Forelimb muscle (tissue), 1 donor: ENCODE measurements around the gene PRKCH. TPM values are rescaled to one million over a fixed set of nuclear protein-coding genes. Genes with fewer than 3 reads are reported as not detected.

ENCODE experiments used
- DNase-seq: peaks from one replicate; pipeline ENCODE4 v3.0.0-alpha.2; 2013; ENCODE audit warnings: low read depth
- polyA plus RNA-seq: library from polyadenylated mRNA; unstranded; fragments of 120-200 nt; gene quantifications from one replicate; pipeline ENCODE4 v1.2.1, GENCODE V29; 2013; ENCODE audit not compliant: insufficient read length

PRKCH gene
- polyA plus RNA-seq, 1 donor = 11.5 TPM

- DNase-seq = no peak
Measured at GRCh38 chr14:61364243-61364642, 42.9 kb downstream of the PRKCH start.

DNA sequence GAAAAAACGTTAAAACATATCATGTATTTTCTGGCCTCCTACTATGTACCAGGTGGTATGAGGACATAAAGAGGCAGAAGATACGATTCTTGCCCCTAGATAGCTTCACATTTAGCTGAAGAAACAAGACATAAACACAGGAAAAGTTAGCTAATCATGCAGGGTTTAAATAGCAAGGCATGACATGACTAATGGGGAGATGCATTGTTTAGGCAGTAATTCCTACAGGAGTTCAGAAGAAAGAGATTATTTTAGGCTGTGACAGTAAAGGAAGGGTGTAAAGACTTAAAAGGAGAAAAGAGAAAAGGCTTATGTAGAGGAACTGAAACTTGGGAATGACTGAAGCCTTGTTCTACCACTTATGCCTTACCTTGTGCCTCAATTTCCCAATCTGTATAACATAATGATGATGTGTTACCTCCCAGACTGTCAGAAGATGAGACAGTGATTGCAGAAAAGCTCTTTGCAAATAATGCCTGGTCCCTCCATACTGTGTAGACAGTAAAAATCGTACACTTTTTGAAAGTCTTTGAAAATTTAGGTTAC is 44.4 kb downstream of the PRKCH start:
- DNase-seq = no peak

GRCh38 chr14:61368114-61368710 is 46.8 kb downstream of the PRKCH start:
- DNase-seq = no peak

DNA sequence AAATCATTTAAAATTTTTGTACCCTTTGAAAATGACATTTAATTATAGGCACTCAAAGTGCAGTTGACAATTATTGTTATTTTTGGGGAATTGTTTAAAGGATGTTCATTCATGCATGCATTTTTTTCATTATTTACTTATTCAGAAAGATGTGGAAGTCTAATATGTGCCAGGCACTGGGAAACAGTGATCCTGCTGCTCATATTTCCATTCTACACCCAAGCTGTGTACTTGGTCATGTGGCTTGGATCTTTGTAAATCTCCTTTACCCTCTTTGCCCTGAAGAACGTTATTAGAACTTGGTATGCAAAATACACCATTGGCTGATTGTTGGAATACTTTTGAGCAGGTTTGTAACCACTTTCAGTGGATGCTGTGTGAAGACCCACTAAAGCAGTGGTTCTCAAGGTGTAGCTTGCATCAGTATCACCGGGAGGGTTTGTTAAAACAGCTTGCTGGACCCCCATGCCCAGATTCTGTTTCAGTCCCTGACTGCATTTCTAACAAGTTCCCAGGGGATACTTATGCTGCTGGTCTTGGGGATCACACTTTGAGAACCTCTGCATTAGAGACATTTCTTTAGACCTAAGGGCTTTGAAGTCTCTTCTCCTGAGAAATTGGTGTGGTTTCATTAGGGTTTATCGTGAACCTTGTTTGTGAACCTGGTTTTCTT is 47.5 kb downstream of the PRKCH start:
- no peak for DNase-seq

DNA sequence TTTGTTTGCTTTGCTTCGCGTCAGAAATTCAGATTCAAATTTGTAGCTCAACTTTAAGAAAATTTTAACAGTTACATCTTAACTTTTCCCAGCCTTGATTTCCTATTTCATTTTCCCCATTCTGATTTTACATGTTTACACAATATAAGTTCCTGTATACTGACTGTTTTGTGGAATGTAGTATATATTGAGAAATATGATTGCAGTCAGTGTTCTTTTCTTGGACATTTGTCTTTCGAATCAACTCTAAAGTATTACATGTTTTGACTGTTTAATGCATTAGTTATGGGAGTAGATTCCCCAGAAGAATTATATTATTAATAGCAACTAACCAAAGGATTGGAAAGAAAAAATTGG is 48.1 kb downstream of the PRKCH start:
- DNase-seq = no peak

DNA sequence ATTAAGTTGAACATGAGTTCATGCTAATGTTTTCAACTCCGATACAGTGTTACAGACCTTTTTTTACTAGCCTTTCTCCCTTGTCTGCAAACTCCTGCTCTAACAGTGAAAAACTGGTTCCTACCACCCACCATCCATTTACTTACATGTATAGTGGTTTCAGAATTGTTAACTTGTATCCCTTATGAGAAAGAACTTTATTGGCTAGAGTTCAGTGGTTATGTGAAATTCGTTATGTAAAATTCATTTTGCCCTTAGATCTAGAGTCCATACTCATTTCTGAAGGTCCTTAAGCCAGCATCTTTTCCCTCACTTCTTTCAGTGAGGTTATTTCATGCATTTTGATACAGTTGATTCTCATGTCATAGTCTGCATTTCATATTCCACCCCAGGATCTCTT is 51.0 kb downstream of the PRKCH start:
- no peak for DNase-seq

DNA sequence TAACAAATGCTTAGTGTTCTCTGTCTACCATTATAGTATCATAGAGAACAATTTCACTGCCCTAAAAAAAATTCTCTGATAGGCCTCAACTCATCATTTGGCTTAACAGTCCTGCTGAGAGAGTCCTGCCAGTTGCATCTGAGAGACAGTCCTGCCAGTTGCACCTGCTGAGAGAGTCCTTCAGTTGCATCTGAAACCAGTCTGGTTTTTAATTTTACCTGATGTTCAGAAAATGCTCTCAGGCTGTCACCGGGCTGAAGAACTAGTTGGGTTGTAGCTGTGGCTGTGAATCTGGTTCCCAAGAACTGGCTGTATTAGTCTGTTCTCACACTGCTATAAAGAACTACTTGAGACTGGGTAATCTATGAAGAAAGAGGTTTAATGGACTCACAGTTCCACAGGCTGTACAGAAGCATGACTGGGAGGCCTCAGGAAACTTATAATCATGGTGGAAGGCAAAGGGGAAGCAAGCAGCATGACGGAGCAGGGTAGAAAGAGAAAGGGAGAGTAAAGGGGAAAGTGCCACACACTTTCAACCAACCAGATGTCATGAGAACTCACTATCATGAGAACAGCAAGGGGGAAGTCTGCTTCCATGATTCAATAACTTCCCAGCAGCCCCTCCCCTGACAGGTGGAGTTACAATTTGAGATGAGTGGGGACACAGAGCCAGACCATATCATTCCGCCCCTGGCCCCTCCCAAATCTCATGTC is 51.6 kb downstream of the PRKCH start:
- no peak for DNase-seq

- no peak for DNase-seq
Measured at GRCh38 chr14:61374284-61374683, 52.9 kb downstream of the PRKCH start.

- no peak for DNase-seq
Measured at GRCh38 chr14:61375218-61375617, 53.8 kb downstream of the PRKCH start.

GRCh38 chr14:61376314-61376713 is 54.9 kb downstream of the PRKCH start:
- no peak for DNase-seq

GRCh38 chr14:61377749-61378148 is 56.4 kb downstream of the PRKCH start:
- no peak for DNase-seq

DNA sequence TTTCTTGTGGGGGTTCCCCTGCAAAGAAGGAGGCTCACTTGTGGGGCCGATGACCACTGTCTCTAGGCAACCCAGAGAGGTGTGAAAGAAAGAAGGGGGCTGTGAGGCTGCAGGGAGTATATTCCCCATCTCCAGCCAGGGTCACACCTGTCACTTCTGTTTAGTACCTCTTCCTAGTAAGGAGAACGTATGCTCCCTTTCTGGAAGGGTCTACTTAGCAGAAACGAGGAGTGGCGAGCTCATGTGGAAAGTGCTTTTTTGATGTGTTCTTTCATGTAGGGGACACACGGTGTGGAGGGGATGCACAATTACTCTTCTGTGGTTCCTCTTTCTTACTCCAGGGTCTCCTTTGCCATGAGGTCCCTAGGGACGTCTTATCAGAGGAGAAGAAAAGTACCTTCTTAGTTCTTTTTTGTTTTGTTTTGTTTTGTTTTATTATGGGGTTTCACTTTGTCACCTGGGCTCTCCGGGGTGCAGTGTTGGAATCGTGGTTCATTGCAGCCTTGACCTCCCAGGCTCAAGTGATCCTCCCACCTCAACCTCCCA is 58.3 kb downstream of the PRKCH start:
- no peak for DNase-seq

GRCh38 chr14:61380984-61381383 is 59.6 kb downstream of the PRKCH start:
- no peak for DNase-seq

DNA sequence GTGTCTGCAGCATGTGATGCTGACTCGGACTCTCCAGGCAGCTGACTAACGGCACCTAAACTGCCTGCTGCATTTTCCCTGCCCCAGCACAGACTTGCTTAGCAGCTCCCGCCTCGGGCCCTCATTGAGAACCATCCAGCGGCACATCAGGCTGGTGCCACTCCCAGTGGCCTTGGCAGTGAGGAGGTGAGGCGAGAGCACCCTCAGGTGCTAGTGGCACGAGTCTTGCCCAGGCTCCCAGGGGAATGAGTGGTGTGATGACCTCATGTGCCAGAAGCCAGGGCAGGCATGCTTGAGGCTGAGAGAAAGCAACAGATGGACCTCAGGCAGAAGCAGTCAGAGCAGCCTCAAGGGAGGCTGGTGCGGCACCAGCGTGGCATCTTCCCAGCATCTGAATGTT is 60.2 kb downstream of the PRKCH start:
- DNase-seq = no peak

- no peak for DNase-seq
Measured at GRCh38 chr14:61382842-61383241, 61.5 kb downstream of the PRKCH start.

DNA sequence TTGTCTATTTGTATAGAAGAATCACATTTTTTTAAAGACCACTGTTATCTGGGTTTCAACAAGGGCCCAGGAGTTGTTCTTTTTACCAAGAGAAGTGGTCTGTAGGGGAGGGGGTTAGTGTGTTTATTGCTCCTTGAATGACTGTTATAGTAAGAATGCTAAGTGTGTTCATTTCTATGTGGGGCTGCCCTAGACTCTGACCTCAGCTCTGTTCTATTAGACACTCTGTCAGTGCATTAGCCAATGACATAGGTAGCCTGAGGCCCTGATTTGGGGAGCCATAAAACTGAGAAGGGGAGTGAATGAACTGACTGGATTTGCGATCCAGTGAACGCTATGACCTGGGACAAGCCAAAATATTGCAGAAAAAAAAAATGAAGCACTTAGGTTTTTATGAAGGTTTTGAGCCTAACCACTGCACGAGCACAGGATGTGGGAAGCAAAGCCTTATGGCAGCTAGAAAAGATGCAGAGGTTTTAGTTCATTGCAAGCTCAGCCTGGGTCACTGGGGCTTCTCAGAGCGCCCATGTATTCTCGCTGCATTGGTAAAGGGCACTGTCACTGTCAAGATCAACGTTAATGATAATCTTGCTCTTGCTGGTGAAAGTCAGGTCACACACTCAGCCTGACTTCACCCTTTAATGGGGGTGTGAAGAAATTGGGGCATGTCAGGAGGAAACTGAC is 63.8 kb downstream of the PRKCH start:
- no peak for DNase-seq

- DNase-seq = no peak
Measured at GRCh38 chr14:61386173-61386772, 64.9 kb downstream of the PRKCH start.

DNA sequence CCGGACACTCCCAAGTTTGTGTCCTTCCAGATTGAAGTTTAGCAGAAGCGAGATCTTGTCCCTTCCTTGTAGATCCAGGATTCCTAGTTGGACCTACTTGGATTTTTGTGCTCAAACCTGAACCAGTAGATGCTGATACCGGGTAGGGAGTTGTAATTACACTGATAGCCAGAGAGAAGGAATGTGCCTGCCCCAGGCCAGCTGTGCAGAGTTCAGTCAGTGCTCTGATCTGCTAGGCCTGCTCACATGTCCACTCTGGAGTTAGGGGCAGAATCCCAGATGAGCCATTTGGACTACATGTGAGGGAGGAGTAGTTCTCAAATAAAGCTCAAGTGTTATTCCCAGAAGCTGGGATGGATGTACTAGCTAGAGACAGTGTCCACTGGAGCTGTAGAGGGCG is 65.7 kb downstream of the PRKCH start:
- no peak for DNase-seq

DNA sequence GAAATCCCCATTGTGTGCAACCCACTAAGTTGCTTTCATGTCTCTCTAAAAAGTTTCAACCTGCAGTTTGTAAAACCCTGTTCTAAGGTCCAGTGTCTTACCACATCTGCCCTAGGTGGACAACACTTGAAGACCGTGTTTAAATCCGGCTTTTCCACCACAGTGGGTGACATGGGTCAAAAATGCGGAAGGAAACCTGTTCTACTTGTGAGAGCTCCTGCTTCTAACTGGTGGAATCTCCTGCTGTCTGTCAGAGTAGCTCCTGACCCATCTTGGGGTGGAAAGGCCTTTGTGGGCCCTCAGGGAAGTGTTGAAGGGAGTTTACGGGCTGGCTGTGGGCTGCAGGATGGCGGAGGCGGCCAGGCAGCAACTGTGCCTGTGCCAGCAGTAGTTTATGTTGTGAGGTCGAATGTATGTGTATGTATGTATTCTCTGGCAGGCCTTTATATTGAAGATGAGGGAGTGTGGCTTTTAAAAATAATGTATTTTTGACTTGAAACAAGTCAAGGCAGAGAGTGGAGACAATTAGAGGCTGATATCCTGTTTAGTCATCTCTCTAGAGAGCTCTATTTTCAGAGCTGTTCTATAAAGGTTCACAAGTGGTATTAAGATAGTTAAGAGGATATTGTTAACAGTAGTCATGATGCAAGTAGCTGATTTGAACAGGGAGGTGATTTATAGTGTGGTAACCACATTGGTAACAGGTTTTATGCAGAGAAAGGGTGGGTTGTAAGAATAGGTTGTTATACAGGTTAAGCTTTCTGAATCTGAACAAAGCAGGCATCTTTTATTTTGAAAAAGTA is 67.0 kb downstream of the PRKCH start:
- DNase-seq = no peak

DNA sequence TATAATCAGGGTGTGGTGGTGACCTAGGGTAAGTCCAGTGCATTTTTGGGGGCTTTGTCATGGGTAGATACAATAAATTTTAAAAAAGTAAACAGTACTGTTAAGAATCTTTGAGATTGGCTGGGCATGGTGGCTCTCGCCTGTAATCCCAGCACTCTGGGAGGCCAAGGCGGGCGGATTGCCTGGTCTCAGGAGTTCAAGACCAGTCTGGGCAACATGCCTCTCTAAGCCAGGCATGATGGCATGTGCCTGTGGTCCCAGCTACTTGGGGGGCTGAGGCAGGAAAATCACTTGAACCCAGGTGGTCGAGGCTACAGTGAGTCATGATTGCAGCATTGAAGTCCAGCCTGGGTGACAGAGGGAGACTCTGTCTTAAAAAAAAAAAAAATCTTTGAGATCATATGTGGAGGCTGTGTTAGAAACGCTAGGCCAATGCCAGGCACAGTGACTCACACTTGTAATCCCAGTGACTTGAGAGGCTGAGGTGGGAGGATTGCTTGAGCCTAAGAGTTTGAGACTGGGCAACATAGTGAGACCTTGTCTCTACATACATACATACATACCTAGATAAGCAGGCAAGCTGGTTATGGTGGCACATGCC is 67.7 kb downstream of the PRKCH start:
- no peak for DNase-seq
